Parathyroid adenoma (tissue), 2 donors: ENCODE results near the gene IL21.

Experiments used
- H2AFZ ChIP-seq: fragments of 300-600 bp; sonication (generic); one replicate; pipeline ENCODE4 v1.7.0; 2017; ENCODE audit warnings: antibody characterized with exemption, mild to moderate bottlenecking
- H3K27ac ChIP-seq: fragments of 300-600 bp; sonication (generic); one replicate; pipeline ENCODE4 v1.7.0; 2017
- H3K27me3 ChIP-seq: fragments of 300-600 bp; sonication (generic); one replicate; pipeline ENCODE4 v1.7.0; 2017; ENCODE audit warnings: low read length; ENCODE audit not compliant: control insufficient read depth, insufficient read depth
- H3K36me3 ChIP-seq: fragments of 300-600 bp; sonication (generic); one replicate; pipeline ENCODE4 v1.7.0; 2017; ENCODE audit warnings: low read length; ENCODE audit not compliant: control insufficient read depth, insufficient read depth
- H3K4me1 ChIP-seq: fragments of 300-600 bp; sonication (generic); one replicate; pipeline ENCODE4 v1.7.0; 2017; ENCODE audit warnings: control low read depth
- H3K4me2 ChIP-seq: fragments of 300-600 bp; sonication (generic); one replicate; pipeline ENCODE4 v1.7.0; 2017; ENCODE audit warnings: low read length
- H3K4me3 ChIP-seq: fragments of 300-600 bp; sonication (generic); one replicate; pipeline ENCODE4 v1.7.0; 2017; ENCODE audit warnings: low read depth, low read length
- H3K79me2 ChIP-seq: fragments of 300-600 bp; sonication (generic); one replicate; pipeline ENCODE4 v1.7.0; 2017; ENCODE audit warnings: control low read depth
- H3K9ac ChIP-seq: fragments of 300-600 bp; sonication (generic); one replicate; pipeline ENCODE4 v1.7.0; 2017; ENCODE audit warnings: mild to moderate bottlenecking
- H3K9me3 ChIP-seq: fragments of 300-600 bp; sonication (generic); one replicate; pipeline ENCODE4 v1.7.0; 2017; ENCODE audit warnings: low read length; ENCODE audit not compliant: control insufficient read depth
- TF ChIP-seq, protein P1 (sequence below): fragments of 300-600 bp; sonication (generic); IDR thresholded peaks from one replicate; pipeline ENCODE4 v1.7.0; 2017; ENCODE audit warnings: antibody characterized with exemption, mild to moderate bottlenecking
- donor health status: primary hyperparathyroidism.

Gene IL21

GRCh38 chr4:122606364-122607043, 14.4 kb downstream of the IL21 start:
- H3K4me3 ChIP-seq = no peak overlapping the region
- TF ChIP-seq, protein P1, sequence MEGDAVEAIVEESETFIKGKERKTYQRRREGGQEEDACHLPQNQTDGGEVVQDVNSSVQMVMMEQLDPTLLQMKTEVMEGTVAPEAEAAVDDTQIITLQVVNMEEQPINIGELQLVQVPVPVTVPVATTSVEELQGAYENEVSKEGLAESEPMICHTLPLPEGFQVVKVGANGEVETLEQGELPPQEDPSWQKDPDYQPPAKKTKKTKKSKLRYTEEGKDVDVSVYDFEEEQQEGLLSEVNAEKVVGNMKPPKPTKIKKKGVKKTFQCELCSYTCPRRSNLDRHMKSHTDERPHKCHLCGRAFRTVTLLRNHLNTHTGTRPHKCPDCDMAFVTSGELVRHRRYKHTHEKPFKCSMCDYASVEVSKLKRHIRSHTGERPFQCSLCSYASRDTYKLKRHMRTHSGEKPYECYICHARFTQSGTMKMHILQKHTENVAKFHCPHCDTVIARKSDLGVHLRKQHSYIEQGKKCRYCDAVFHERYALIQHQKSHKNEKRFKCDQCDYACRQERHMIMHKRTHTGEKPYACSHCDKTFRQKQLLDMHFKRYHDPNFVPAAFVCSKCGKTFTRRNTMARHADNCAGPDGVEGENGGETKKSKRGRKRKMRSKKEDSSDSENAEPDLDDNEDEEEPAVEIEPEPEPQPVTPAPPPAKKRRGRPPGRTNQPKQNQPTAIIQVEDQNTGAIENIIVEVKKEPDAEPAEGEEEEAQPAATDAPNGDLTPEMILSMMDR = no peak
- no peaks in the 10 kb centered on the region for H3K79me2 ChIP-seq
- no peak overlapping the region for H3K4me2 ChIP-seq
- no peaks in the 10 kb centered on the region for H3K27me3 ChIP-seq
- no peaks in the 10 kb centered on the region for H3K36me3 ChIP-seq
- H3K9me3 ChIP-seq = no peaks in the 10 kb centered on the region
- H3K9ac ChIP-seq = no peak overlapping the region
- no peak overlapping the region for H3K27ac ChIP-seq
- H3K4me1 ChIP-seq = no peaks in the 10 kb centered on the region
- H2AFZ ChIP-seq = no peak overlapping the region

DNA sequence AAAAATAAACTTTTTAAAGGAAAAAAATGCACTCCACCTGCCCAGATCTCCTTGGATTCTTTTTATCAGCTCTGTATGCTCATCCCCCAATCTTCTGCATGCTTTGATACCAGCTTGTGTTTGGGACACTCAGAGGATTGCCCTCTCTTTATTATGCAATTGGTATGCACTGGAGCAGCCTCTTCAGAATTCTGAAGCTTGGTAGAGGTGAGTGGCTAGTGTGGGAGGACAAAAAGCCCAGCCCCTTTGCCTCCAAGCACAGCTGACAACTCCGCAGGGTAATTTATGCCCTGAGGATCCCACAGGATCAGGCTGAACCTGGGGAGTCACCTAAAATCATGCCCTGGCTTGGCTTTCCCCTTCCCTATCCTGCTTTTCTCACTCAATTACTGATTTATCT, 16.7 kb downstream of the IL21 start:
- H2AFZ ChIP-seq = no peak overlapping the region
- no peaks in the 10 kb centered on the region for H3K79me2 ChIP-seq
- no peaks in the 10 kb centered on the region for H3K36me3 ChIP-seq
- no peak overlapping the region for H3K4me2 ChIP-seq
- no peaks in the 10 kb centered on the region for H3K4me1 ChIP-seq
- no peaks in the 10 kb centered on the region for H3K9me3 ChIP-seq
- H3K27ac ChIP-seq = no peak overlapping the region
- no peak overlapping the region for H3K9ac ChIP-seq
- no peak overlapping the region for H3K4me3 ChIP-seq
- TF ChIP-seq, protein P1 = no peak
- no peaks in the 10 kb centered on the region for H3K27me3 ChIP-seq

DNA sequence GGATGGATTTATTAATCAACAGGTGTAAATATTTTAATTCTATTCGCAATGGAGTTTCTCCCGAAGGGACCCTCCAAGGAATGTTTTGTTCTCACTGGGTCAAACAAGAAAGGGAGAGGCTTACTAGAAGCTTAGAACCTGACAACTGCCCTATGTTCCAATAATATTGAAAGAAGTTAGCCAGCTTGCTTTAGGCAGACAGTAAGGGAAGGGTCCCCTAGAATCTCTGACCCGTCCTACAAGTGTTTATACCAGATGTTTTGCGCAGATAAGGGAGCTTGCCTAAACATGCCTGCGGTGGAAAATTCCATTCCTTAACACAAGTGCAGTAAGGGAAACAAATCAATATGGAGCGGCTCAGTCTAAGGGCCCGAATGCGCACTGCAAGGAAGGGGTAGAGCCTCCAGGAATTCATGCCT, 17.7 kb downstream of the IL21 start:
- TF ChIP-seq, protein P1 = no peak
- Histone ChIP-seq H3K9me3 (no peaks in the 10 kb centered on the region), H3K4me1 (no peaks in the 10 kb centered on the region), H3K27ac (no peak overlapping the region), H3K9ac (no peak overlapping the region), H3K4me2 (no peak overlapping the region), H3K36me3 (no peaks in the 10 kb centered on the region), H3K27me3 (no peaks in the 10 kb centered on the region), H3K4me3 (no peak overlapping the region), H2AFZ (no peak overlapping the region), H3K79me2 (no peaks in the 10 kb centered on the region)

- H3K36me3 ChIP-seq = no peaks in the 10 kb centered on the region
- no peak overlapping the region for H3K9ac ChIP-seq
- no peak overlapping the region for H2AFZ ChIP-seq
- no peak overlapping the region for H3K27ac ChIP-seq
- H3K27me3 ChIP-seq = no peaks in the 10 kb centered on the region
- TF ChIP-seq, protein P1 = no peak
- no peaks in the 10 kb centered on the region for H3K4me1 ChIP-seq
- H3K4me3 ChIP-seq = no peak overlapping the region
- H3K9me3 ChIP-seq = no peaks in the 10 kb centered on the region
- no peaks in the 10 kb centered on the region for H3K79me2 ChIP-seq
- no peak overlapping the region for H3K4me2 ChIP-seq
Observed at GRCh38 chr4:122602277-122603142, 18.4 kb downstream of the IL21 start.
